ENCODE data around the gene GABBR2.

GRCh38 chr9:98686961-98687855 is 21.5 kb downstream of the GABBR2 start:
- no peak for TF ChIP-seq CTCF (IDR thresholded peaks at IDR 0.05; ENCODE audit: low read length)
- no peak for TF ChIP-seq EZH2 (optimal IDR thresholded peaks at IDR 0.05; ENCODE audit: low read depth, low read length)
- TF ChIP-seq EZH2phosphoT487 (IDR thresholded peaks at IDR 0.05; ENCODE audit: low read length) = no peak

Data from MM.1S (cell line).